H9 (cell line): ENCODE results near the gene TNFAIP8L3. TPM values are rescaled to one million over a fixed set of nuclear protein-coding genes. Genes with fewer than 3 reads are reported as not detected.

ENCODE experiments used
- DNase-seq: peaks from one replicate; pipeline ENCODE4 v3.0.0-alpha.2; 2017
- H2AFZ ChIP-seq: one replicate; pipeline ENCODE4 v1.6.1; 2013; ENCODE audit warnings: mild to moderate bottlenecking, low read length, control low read depth, moderate library complexity
- H2AK5ac ChIP-seq: 2 replicates; pipeline ENCODE4 v1.6.1; 2013; ENCODE audit warnings: low read length, control low read depth, mixed read lengths; ENCODE audit not compliant: insufficient read length
- H2BK120ac ChIP-seq: one replicate; pipeline ENCODE4 v1.6.1; 2013; ENCODE audit warnings: low read depth, mild to moderate bottlenecking, low read length, control low read depth, inconsistent platforms; ENCODE audit not compliant: poor library complexity, severe bottlenecking
- H2BK12ac ChIP-seq: 2 replicates; pipeline ENCODE4 v1.6.1; 2013; ENCODE audit warnings: low read length, control low read depth, mixed read lengths, low read depth; ENCODE audit not compliant: insufficient read length
- H2BK15ac ChIP-seq: 2 replicates; pipeline ENCODE4 v1.6.1; 2013; ENCODE audit warnings: low read depth, low read length, control low read depth
- H2BK20ac ChIP-seq: one replicate; pipeline ENCODE4 v1.6.1; 2013; ENCODE audit warnings: low read depth, mild to moderate bottlenecking, low read length, control low read depth, inconsistent platforms; ENCODE audit not compliant: poor library complexity, severe bottlenecking
- H2BK5ac ChIP-seq: 2 replicates; pipeline ENCODE4 v1.6.1; 2013; ENCODE audit warnings: low read length, control low read depth, mixed read lengths; ENCODE audit not compliant: insufficient read length
- H3K14ac ChIP-seq: 2 replicates; pipeline ENCODE4 v1.6.1; 2013; ENCODE audit warnings: low read length, control low read depth; ENCODE audit not compliant: insufficient read depth
- H3K18ac ChIP-seq: 2 replicates; pipeline ENCODE4 v1.6.1; 2013; ENCODE audit warnings: low read depth, mild to moderate bottlenecking, mixed read lengths, low read length, control low read depth; ENCODE audit not compliant: insufficient read length
- H3K23ac ChIP-seq: 2 replicates; pipeline ENCODE4 v1.6.1; 2013; ENCODE audit warnings: low read length, control low read depth, mixed read lengths, low read depth; ENCODE audit not compliant: insufficient read length
- H3K23me2 ChIP-seq: 2 replicates; pipeline ENCODE4 v1.6.1; 2013; ENCODE audit warnings: low read depth, mild to moderate bottlenecking, mixed read lengths, low read length, control low read depth; ENCODE audit not compliant: insufficient read length, poor library complexity, severe bottlenecking
- H3K27ac ChIP-seq: 2 replicates; pipeline ENCODE4 v1.5.1; 2013; ENCODE audit warnings: low read length, control low read depth, mixed read lengths, low read depth; ENCODE audit not compliant: insufficient read length
- H3K27me3 ChIP-seq: 2 replicates; pipeline ENCODE4 v1.6.1; 2013; ENCODE audit warnings: low read length, control low read depth, inconsistent platforms; ENCODE audit not compliant: insufficient read depth
- H3K4ac ChIP-seq: 2 replicates; pipeline ENCODE4 v1.6.1; 2013; ENCODE audit warnings: low read depth, mild to moderate bottlenecking, control low read depth, inconsistent platforms, low read length, moderate library complexity
- H3K4me1 ChIP-seq: 2 replicates; pipeline ENCODE4 v1.6.1; 2013; ENCODE audit warnings: low read length, control low read depth, inconsistent platforms; ENCODE audit not compliant: insufficient read depth
- H3K4me2 ChIP-seq: 2 replicates; pipeline ENCODE4 v1.6.1; 2013; ENCODE audit warnings: low read length, control low read depth, mixed read lengths; ENCODE audit not compliant: insufficient read length, insufficient read depth
- H3K56ac ChIP-seq: 2 replicates; pipeline ENCODE4 v1.6.1; 2013; ENCODE audit warnings: low read depth, mild to moderate bottlenecking, mixed read lengths, low read length, control low read depth; ENCODE audit not compliant: insufficient read length
- H3K79me1 ChIP-seq: 2 replicates; pipeline ENCODE4 v1.6.1; 2013; ENCODE audit warnings: low read depth, mild to moderate bottlenecking, moderate library complexity, low read length, control low read depth, inconsistent platforms; ENCODE audit not compliant: insufficient read depth, poor library complexity, severe bottlenecking
- H3K79me2 ChIP-seq: 2 replicates; pipeline ENCODE4 v1.6.1; 2013; ENCODE audit warnings: low read length, control low read depth, inconsistent platforms; ENCODE audit not compliant: insufficient read depth
- H3K9ac ChIP-seq: 2 replicates; pipeline ENCODE4 v1.6.1; 2013; ENCODE audit warnings: low read length, control low read depth, mixed read lengths; ENCODE audit not compliant: insufficient read length; ENCODE audit errors: extremely low read depth
- H3K9me3 ChIP-seq: one replicate; pipeline ENCODE4 v1.6.1; 2013; ENCODE audit warnings: low read depth, low read length, inconsistent platforms; ENCODE audit not compliant: control insufficient read depth
- H3T11ph ChIP-seq: one replicate; pipeline ENCODE4 v1.6.1; 2013; ENCODE audit warnings: mild to moderate bottlenecking, low read length, control low read depth, inconsistent platforms
- H4K20me1 ChIP-seq: one replicate; pipeline ENCODE4 v1.6.1; 2013; ENCODE audit not compliant: control insufficient read depth, insufficient read length, insufficient read depth
- H4K5ac ChIP-seq: 2 replicates; pipeline ENCODE4 v1.6.1; 2013; ENCODE audit warnings: low read depth, mild to moderate bottlenecking, mixed read lengths, low read length, control low read depth; ENCODE audit not compliant: insufficient read length
- H4K8ac ChIP-seq: replicated peaks from 2 replicates; pipeline ENCODE4 v1.6.1; 2013; ENCODE audit warnings: low read length, control low read depth, mixed read lengths, low read depth; ENCODE audit not compliant: insufficient read length
- H4K91ac ChIP-seq: 2 replicates; pipeline ENCODE4 v1.6.1; 2013; ENCODE audit warnings: low read depth, mild to moderate bottlenecking, moderate library complexity, mixed read lengths, low read length, control low read depth; ENCODE audit not compliant: insufficient read length
- H3K27ac Mint-ChIP-seq, 3 experiments: 2 replicates in 2 of 3; 3 replicates in 1 of 3; pipeline ENCODE4 v1.8.0; 2020 to 2021; ENCODE audit warnings: mixed read lengths in 3 of 3, mild to moderate bottlenecking in 1 of 3, moderate library complexity in 1 of 3
- H3K27me3 Mint-ChIP-seq: 2 replicates; pipeline ENCODE4 v1.8.0; 2021; ENCODE audit warnings: low read depth, mild to moderate bottlenecking, moderate library complexity, mixed read lengths
- H3K36me3 Mint-ChIP-seq, 3 experiments: 2 replicates in 2 of 3; 3 replicates in 1 of 3; pipeline ENCODE4 v1.8.0; 2020 to 2021; ENCODE audit warnings: low read depth in 3 of 3, mixed read lengths in 3 of 3; ENCODE audit not compliant: insufficient read depth in 1 of 3
- H3K4me1 Mint-ChIP-seq, 2 experiments: 2 replicates each; pipeline ENCODE4 v1.8.0; 2020; ENCODE audit warnings: mixed read lengths in 2 of 2
- H3K4me3 Mint-ChIP-seq, 2 experiments: 2 replicates in 1 of 2; 3 replicates in 1 of 2; pipeline ENCODE4 v1.8.0; 2020 to 2021; ENCODE audit warnings: mild to moderate bottlenecking in 2 of 2, mixed read lengths in 2 of 2, moderate library complexity in 1 of 2
- H3K9me3 Mint-ChIP-seq, 2 experiments: 2 replicates in 1 of 2; 3 replicates in 1 of 2; pipeline ENCODE4 v1.8.0; 2020; ENCODE audit warnings: mild to moderate bottlenecking in 2 of 2, mixed read lengths in 2 of 2, moderate library complexity in 1 of 2
- WGBS: extraction: QIAGEN DNeasy Blood & Tissue Kit; methylation state at CpG from one replicate; pipeline ENCODE4 v1.1.7; 2013; ENCODE audit warnings: missing lambda C conversion rate, low lambda C conversion rate, mixed read lengths; ENCODE audit not compliant: insufficient read length; ENCODE audit errors: extremely low coverage; 5-methylcytosine and 5-hydroxymethylcytosine counted together
- total RNA-seq: library from RNA; stranded (reverse); gene quantifications from 2 replicates; pipeline ENCODE4 v1.2.1, GENCODE V29; 2021
- TF ChIP-seq, protein P1 (sequence below): fragments of 200-600 bp; sonication (generic); conservative IDR thresholded peaks from 3 replicates; pipeline ENCODE4 v1.8.0; 2021; ENCODE audit warnings: antibody characterized with exemption, mild to moderate bottlenecking

Gene TNFAIP8L3
- total RNA-seq, 1 experiment from 2014 or later, result 0.22 TPM

DNA sequence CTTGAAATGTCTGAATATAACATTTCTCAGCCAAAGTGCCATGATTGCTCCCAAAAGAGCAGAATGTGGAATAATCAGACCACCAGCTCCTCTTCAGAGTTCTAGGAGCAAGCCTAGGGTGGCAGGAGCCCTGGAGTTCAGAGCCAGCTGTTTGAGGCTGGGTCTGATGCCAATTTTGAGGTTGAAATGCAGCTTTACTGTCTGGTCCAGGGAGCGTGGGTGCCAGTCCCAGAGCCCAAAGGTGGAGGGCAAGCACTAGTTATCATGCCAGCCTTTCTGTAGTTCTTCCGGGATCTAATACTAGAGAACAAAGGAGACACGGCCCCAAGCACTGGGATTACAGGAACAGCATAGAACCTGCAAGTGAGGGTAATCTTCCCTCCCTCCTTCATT, 69.3 kb downstream of the TNFAIP8L3 start:
- WGBS, result no CpG with 5 or more reads among the region's 3 CpGs

More for the DNA sequence above, 69.3 kb downstream of the TNFAIP8L3 start:
- no peak overlapping the region for H2AK5ac ChIP-seq
- H2BK12ac ChIP-seq, result no peak overlapping the region
- no peak overlapping the region for H2AFZ ChIP-seq
- H3K9me3 Mint-ChIP-seq, result peaks cover 9 to 15% of the 10 kb centered on the region in 2 experiments; a peak in 4 of 5 replicates
- no peak overlapping the region for H3K9ac ChIP-seq
- no peak overlapping the region for H4K5ac ChIP-seq
- no peak overlapping the region for H3K27ac Mint-ChIP-seq
- no peak overlapping the region for H3K23ac ChIP-seq
- no peaks in the 10 kb centered on the region for H3K79me2 ChIP-seq
- no peak overlapping the region for H4K91ac ChIP-seq
- no peaks in the 10 kb centered on the region for H3K9me3 ChIP-seq
- H3K4ac ChIP-seq, result no peak overlapping the region
- H3K4me2 ChIP-seq, result no peak overlapping the region
- no peak overlapping the region for H2BK20ac ChIP-seq
- H3K27me3 ChIP-seq, result no peaks in the 10 kb centered on the region
- no peaks in the 10 kb centered on the region for H4K20me1 ChIP-seq
- no peak overlapping the region for H2BK15ac ChIP-seq
- H3K36me3 Mint-ChIP-seq, result peaks cover 0 to 7% (median 0%) of the 10 kb centered on the region in 3 experiments; a peak in 2 of 7 replicates
- H3K79me1 ChIP-seq, result no peaks in the 10 kb centered on the region
- H2BK5ac ChIP-seq, result no peak overlapping the region
- DNase-seq, result no peak
- TF ChIP-seq, protein P1, sequence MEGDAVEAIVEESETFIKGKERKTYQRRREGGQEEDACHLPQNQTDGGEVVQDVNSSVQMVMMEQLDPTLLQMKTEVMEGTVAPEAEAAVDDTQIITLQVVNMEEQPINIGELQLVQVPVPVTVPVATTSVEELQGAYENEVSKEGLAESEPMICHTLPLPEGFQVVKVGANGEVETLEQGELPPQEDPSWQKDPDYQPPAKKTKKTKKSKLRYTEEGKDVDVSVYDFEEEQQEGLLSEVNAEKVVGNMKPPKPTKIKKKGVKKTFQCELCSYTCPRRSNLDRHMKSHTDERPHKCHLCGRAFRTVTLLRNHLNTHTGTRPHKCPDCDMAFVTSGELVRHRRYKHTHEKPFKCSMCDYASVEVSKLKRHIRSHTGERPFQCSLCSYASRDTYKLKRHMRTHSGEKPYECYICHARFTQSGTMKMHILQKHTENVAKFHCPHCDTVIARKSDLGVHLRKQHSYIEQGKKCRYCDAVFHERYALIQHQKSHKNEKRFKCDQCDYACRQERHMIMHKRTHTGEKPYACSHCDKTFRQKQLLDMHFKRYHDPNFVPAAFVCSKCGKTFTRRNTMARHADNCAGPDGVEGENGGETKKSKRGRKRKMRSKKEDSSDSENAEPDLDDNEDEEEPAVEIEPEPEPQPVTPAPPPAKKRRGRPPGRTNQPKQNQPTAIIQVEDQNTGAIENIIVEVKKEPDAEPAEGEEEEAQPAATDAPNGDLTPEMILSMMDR, result no peak
- H3K4me3 Mint-ChIP-seq, result no peak overlapping the region
- H3K18ac ChIP-seq, result no peak overlapping the region
- H3K27ac ChIP-seq, result no peak overlapping the region
- H3K4me1 ChIP-seq, result no peaks in the 10 kb centered on the region
- peaks cover 2% of the 10 kb centered on the region for H3K23me2 ChIP-seq
- no peak overlapping the region for H3T11ph ChIP-seq
- H4K8ac ChIP-seq, result no peak overlapping the region
- no peak overlapping the region for H3K14ac ChIP-seq
- H2BK120ac ChIP-seq, result no peak overlapping the region
- no peak overlapping the region for H3K56ac ChIP-seq
- H3K27me3 Mint-ChIP-seq, result peaks cover 1% of the 10 kb centered on the region; the same call in 1 of the 2 replicates
- H3K4me1 Mint-ChIP-seq, result no peaks in the 10 kb centered on the region
